ENCODE measurements around the gene CMKLR1. TPM values are rescaled to one million over a fixed set of nuclear protein-coding genes. Genes with fewer than 3 reads are reported as not detected.

CMKLR1 gene
- total RNA-seq, 1 experiment from 2014 or later: 0.24 TPM

DNA sequence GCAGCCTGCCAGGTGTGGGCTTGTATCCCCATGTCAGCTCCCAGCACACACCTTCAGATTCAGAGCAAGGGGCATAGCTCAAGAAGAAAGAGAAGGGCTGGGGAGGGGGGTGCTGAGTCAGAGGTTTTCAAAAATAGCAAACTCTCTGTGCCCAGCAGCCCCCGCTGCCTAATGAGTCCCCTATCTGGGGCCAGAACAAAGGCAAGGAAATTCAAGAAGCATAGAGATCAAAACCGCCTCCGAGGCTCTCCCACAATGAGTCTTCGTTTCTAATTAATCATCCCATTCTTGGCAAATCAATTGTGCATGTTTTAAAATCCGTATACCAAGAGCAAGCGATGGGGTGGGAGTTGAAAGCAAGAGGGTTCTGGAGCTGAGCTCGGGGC is 19.5 kb upstream of the CMKLR1 start:
- no peak for DNase-seq (ENCODE audit: low spot score)
- intact Hi-C loops (cut with micrococcal nuclease; ENCODE audit: unreplicated experiment): no loop called here
- ChIA-PET CTCF (no interaction called here), POLR2A (ENCODE audit: low non-redundant PET) (no interaction called here)
- no TSS peak for BruUV-seq (replicated peaks)
- TF ChIP-seq EZH2 (IDR thresholded peaks at IDR 0.05; ENCODE audit: borderline replicate concordance, low read depth, low read length, poor library complexity, severe bottlenecking) (no peak), CTCF (conservative IDR thresholded peaks at IDR 0.05; ENCODE audit: low read depth, low read length) (no peak)
- no peaks in the 10 kb centered on the region for H3K36me3 ChIP-seq (ENCODE audit: insufficient read depth, low read length, poor library complexity, severe bottlenecking)
- no peaks in the 10 kb centered on the region for H3K4me1 ChIP-seq (ENCODE audit: insufficient read depth, low read length, poor library complexity, severe bottlenecking)
- H3K4me3 ChIP-seq (ENCODE audit: low read depth, low read length, poor library complexity, severe bottlenecking): no peak overlapping the region
- no peaks in the 10 kb centered on the region for H3K9me3 ChIP-seq (ENCODE audit: low read depth, low read length, poor library complexity, severe bottlenecking)
- H3K27ac ChIP-seq (ENCODE audit: low read depth, low read length, poor library complexity, severe bottlenecking): no peak overlapping the region
- H3K27me3 ChIP-seq (replicated peaks; ENCODE audit: insufficient read depth, low read depth, low read length, poor library complexity): no peaks in the 10 kb centered on the region

GRCh38 chr12:108357834-108358579 is 18.9 kb upstream of the CMKLR1 start:
- no peak for DNase-seq (ENCODE audit: low spot score)
- intact Hi-C loops (cut with micrococcal nuclease; ENCODE audit: unreplicated experiment): no loop called here
- no peak overlapping the region for H3K4me3 ChIP-seq (ENCODE audit: low read depth, low read length, poor library complexity, severe bottlenecking)
- CTCF ChIA-PET: no interaction called here
- no peaks in the 10 kb centered on the region for H3K9me3 ChIP-seq (ENCODE audit: low read depth, low read length, poor library complexity, severe bottlenecking)
- no peaks in the 10 kb centered on the region for H3K27me3 ChIP-seq (replicated peaks; ENCODE audit: insufficient read depth, low read depth, low read length, poor library complexity)
- no TSS peak for BruUV-seq (replicated peaks)
- H3K36me3 ChIP-seq (ENCODE audit: insufficient read depth, low read length, poor library complexity, severe bottlenecking): no peaks in the 10 kb centered on the region
- TF ChIP-seq EZH2 (IDR thresholded peaks at IDR 0.05; ENCODE audit: borderline replicate concordance, low read depth, low read length, poor library complexity, severe bottlenecking): no peak
- no peak for TF ChIP-seq CTCF (conservative IDR thresholded peaks at IDR 0.05; ENCODE audit: low read depth, low read length)
- POLR2A ChIA-PET (ENCODE audit: low non-redundant PET): no interaction called here
- H3K27ac ChIP-seq (ENCODE audit: low read depth, low read length, poor library complexity, severe bottlenecking): no peak overlapping the region
- no peaks in the 10 kb centered on the region for H3K4me1 ChIP-seq (ENCODE audit: insufficient read depth, low read length, poor library complexity, severe bottlenecking)

DNA sequence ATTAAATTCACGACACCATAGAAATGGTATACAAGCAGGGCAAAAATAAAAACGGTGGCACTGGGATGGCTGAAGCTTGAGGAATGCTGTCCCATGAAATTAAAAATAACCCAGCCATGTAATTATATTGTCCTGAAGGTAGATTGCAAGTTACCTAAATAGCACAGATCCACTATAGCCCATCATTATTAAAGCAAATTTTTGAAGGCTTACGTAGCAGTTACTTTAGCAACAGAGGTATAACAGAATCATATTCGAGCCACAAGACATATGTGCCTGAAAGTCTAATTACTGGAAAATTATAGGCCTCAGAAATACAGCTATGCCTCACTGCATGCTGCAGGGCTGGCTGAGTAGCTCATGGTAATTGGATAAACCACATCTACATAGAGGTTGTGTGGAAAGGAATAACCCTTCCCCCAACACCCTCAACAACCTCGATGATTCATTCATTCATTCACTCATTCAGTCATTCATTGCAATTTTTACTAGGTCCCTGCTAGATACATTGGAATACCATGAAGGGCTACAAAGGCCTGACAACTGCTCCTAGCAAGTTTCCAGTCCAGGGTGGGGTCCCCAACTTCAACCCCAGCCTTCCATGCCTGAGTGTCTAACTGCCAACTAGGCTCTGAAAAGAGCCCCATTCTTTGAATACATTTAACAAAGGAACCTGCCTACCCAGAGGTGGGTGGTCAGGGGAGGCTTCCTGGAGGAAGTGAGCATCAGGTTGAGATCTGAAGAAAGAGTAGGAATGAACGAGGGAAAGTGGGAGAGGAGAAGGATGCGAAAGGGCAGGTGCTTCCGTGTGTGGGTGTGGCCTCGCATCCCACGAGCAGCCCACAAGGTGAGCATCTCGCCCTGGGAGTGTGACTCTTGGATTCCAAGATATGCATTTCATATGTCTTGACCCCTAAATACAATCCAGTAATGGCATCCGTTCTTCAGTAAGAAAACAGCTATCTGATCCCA is 18.0 kb upstream of the CMKLR1 start:
- Histone ChIP-seq H3K27ac (ENCODE audit: low read depth, low read length, poor library complexity, severe bottlenecking) (no peak overlapping the region), H3K4me1 (ENCODE audit: insufficient read depth, low read length, poor library complexity, severe bottlenecking) (no peaks in the 10 kb centered on the region), H3K4me3 (ENCODE audit: low read depth, low read length, poor library complexity, severe bottlenecking) (no peak overlapping the region), H3K36me3 (ENCODE audit: insufficient read depth, low read length, poor library complexity, severe bottlenecking) (no peaks in the 10 kb centered on the region), H3K27me3 (replicated peaks; ENCODE audit: insufficient read depth, low read depth, low read length, poor library complexity) (no peaks in the 10 kb centered on the region), H3K9me3 (ENCODE audit: low read depth, low read length, poor library complexity, severe bottlenecking) (no peaks in the 10 kb centered on the region)
- ChIA-PET POLR2A (ENCODE audit: low non-redundant PET) (no interaction called here), CTCF (no interaction called here)
- BruUV-seq (replicated peaks): no TSS peak
- no peak for DNase-seq (ENCODE audit: low spot score)
- TF ChIP-seq EZH2 (IDR thresholded peaks at IDR 0.05; ENCODE audit: borderline replicate concordance, low read depth, low read length, poor library complexity, severe bottlenecking): no peak
- TF ChIP-seq CTCF (conservative IDR thresholded peaks at IDR 0.05; ENCODE audit: low read depth, low read length): no peak
- intact Hi-C loops (cut with micrococcal nuclease; ENCODE audit: unreplicated experiment): no loop called here

All from A673 (cell line).